ENCODE data around the gene RAX2.

Gene RAX2

DNA sequence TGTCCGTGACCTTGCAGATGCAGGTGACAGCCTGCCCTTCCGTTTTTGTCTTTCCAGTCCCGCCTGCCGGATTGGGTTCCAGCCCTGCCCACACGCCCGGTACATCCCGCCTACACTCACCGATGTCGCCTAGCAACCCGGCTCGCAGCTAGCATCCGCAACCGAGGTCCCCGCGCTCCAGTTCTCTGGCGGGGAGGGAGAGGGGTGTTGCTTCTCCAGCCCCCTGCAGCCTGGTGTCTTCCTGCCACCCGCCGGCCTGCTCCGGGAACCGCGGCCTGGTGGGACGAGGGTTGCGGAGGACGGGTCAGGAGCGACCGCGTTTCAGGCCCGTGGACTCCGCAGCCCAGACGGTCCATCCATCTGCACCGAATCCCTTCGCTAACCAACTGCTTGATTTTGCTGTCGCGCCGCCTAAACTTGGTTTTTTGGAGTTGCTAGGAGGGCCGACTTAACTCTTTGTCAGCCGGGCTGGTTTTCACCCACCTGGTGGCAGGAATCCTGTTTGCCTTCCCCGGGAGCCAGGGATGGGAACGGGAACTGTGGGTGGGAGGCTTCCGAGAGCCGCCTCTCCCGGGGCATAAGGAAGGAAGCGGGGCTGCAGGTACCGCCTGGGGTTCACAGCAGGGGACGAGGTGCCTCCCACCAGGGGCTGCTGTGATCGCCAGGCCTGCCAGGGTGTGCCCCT, 29.5 kb upstream of the RAX2 start:
- DNase-seq (ENCODE audit: low spot score) = no peak
- no peak for FAIRE-seq

DNA sequence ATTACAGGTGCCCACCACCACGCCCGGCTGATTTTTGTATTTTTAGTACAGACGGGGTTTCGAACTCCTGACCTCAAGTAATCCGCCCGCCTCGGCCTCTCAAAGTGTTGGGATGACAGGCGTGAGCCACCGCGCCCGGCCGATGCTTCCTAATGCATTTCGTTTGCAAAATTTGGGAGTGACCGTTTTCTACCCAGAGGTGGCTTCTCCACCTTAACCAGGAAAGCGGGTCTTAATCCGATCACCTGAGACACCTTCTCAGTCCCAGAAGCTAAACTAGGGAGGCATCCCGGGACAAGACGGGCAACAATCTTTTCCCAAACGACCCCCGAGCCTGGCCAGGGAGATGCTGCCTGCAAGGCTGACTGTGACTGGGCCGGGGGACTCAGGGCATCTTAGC, 29.0 kb upstream of the RAX2 start:
- FAIRE-seq = no peak
- DNase-seq (ENCODE audit: low spot score) = no peak

DNA sequence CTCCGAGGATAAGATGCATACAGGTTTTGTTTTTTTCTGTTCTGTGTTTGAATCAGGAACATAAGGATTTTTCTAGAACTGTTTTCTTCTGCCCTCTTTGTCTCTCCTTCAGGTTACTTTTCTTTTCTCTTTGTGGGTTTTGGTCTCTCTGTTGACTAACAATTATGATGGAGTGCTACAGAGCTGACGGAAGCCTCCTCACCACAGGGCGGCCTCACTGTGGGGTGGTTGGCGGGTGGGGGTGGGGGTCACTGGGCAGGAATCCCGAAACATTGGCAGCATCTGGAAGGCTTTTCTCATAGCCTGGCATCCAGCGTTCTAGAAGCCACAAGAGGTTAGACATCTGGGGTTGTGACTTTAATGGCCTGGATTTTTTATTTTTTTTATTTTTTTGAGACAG, 26.1 kb upstream of the RAX2 start:
- FAIRE-seq (no peak), DNase-seq (ENCODE audit: low spot score) (no peak)

DNA sequence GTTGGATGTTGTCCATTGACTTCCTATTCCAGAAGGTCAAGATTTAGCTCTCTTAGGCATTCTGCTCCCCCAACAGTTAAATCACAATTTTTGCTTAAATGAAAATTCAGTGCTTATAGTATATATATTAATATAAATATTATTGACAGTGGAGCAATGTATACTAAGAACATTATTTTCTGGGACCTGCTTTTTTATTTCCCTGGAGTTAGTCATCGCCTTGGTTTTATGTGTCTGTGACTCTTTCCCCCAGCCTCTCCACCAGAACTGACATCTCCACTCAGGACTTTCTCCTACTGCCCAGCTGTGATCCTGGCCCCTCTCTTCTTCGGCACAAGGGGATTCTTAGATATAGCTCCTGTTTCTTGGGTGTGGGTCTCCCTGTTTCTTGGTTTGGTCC, 24.3 kb upstream of the RAX2 start:
- DNase-seq (ENCODE audit: low spot score) (no peak), FAIRE-seq (no peak)

DNA sequence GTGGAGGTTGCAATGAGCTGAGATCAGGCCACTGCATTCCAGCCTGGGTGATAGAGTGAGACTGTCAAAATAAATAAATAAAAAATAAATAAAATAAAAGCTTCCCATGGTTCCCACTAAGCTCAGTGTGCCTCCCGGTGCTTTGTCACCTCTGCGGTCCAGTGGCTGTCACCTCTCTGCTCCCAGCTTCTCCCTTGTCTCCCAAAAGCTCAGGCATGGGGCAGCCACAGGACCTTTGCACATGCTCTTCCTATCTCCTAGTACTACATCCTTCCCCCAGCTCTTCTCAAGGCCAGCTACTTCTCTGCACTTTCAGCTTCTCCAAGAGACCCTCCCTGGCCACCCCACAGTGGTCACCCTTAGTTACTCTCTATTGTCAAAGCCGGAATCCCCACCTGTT, 21.8 kb upstream of the RAX2 start:
- DNase-seq (ENCODE audit: low spot score) (no peak), FAIRE-seq (no peak)

DNA sequence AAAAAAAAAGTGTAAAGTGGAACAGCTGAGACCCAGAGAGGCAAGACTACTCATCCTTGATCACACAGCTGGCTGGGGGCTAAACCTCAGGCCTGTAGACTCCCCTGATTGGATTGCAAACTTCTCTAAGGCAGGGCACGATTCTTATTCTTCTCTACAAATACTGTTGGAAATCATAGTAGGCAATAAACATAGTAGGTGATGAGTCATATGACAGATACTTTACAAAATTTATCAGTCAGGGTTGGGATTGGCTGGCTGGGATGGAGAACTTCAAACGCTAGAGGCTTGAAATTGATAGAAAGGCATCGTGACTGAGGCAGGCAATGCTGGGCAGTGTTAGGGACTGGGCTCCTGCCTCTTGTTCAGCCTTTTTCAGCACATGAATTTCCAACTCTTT, 20.1 kb upstream of the RAX2 start:
- DNase-seq (ENCODE audit: low spot score) = no peak
- FAIRE-seq = no peak

DNA sequence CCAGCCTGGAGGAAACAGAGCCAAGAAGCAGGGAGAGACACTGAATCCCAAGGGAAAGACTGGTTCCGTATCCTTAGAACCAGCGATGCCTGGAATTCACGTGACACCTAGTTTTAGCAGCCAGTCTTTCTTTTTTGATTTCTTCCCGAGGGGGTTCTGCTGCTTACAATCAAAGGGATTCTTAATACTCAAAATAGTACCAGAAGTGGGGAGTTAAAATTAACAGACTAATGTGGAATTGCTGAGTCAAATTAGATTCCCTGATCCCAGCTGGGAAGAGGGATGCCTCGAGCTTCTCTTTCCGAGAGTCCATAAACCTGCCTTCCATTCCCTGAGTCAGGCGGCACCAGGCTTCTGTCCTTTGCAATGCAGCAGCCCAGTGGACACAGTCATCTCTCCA, 18.9 kb upstream of the RAX2 start:
- DNase-seq (ENCODE audit: low spot score) (no peak), FAIRE-seq (no peak)

DNA sequence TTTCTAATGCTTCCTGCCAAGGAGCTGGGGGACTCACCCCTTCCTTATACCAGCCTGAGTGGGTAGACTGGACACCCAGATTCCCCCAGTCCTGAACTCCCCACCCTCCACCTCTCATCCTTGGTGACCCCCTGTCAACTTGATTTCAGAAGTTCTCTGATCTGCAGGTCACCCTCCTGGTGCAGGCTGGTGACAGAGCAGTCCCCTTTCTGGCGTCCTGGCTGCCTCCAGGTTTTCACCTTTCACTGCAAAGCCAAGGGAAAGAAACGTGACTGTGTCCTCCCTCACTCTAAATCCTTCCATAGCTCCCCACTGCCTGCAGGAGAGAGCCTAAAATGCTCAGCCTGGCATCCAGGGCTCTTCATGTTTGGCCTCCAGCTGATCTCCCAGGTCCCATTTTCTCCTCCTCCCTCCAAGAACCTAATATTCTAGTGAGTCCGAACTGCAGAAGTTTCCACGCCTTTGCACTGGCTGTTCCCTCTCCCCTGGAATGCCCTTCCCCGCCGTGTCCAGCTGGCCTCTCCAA, 18.2 kb upstream of the RAX2 start:
- no peak for DNase-seq (ENCODE audit: low spot score)
- no peak for FAIRE-seq

DNA sequence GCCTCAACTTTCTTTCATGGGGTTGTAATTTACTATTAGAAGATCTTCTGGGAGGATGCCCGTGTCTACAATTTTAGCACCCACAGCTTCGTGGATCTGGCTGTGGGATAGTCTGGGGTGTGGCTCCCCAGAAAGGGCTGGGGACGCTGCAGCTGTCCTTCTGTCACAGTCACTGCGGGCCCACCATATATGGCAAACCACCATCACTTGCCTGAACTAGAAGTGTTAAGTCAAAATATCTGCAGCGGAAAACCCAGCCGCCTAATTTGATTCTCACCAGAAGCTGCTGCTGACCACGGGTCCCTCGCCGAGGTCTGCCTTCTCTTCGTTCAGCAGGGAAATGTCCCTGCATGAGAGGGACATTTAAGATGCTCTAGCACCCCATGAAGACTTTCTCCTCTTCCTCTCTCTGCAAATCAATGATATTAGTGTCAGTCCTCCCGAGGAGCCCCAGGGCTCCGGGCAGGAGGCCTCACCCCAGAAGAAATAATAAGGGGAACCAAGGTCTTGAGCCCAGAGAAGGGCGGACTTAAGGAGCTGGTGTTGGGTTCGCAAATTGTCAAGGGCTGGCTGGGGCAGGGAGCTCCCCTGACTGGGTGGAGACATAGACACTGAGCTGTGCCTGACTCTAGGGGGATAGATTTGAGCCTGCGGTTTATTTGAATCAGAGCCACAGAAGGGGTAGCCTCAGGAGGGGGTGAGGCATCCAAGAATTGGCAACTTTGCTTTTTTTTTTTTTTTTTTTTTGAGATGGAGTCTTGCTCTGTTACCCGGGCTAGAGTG, 17.2 kb upstream of the RAX2 start:
- DNase-seq (ENCODE audit: low spot score) (no peak), FAIRE-seq (no peak)

DNA sequence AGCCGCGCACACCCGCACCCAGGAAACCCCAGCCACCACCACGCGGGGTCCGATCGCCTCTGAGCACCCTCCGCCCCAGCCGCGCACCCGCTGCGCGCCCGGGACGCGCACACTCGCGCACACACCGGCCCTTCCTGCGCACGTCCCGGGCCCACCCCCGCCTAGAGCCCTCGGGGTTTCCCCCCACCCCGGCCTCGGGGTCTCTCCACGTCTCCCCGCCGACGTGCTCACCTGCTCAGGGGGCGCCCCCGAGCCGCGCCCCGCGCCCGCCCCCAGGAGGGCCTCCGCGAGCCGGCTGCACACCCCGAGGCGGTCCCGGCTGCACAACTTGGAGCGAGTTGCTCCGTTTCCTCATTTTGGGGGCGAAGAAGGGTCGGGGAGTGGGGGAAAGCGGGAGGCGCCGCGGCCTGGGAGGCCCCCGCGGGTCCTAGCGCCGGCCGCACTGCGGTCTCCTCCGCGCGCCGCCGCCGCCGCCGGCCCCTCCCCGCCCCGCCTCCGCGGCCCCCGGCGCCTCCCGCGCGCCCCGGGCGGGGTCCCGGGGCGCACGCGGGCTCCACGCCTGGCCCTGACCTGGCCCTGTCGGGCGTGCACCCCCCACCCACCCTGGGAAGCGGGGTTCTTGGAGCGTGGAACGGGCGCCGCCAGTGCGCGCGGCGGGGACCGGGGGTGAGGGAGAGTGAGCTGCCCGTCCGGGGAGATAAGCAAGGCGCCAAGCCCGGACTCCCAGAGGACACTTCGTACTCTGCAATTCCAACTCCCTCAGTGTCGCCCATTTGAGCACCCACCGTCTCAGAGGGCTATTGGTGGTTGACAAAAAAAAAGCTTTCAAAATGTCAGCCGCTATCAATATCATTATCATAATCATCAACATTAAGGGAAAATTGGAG, 14.2 kb upstream of the RAX2 start, which contains the start of gene MATK:
TSS of gene MATK (minus strand) at position 444 of the 887 bp plus-strand sequence. CDS start 1,246 bp downstream, outside the sequence.
- no peak for DNase-seq (ENCODE audit: low spot score)
- no peak for FAIRE-seq

DNA sequence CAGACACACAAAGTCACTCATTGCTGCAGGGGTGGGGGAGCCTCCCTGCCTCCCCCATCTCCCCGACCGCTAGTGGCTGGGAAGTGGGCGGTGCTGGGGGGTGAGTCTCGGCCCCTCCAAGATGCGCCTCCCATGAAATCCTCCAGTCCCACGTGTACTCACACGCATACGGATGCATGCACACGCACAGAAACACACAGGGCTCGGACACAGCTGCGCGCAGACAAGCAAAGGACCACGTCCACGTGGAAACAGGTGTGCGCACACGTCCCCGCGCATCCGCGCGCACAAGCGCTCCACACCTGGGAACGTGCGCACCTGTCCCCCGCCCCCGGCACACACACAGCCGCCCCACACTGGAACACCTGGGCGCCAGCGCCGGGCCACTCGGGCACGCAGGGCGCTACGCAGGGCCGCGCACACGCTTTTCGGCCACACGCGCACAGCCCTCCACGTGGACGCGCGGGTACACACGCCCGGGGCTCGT, 13.5 kb upstream of the RAX2 start:
- no peak for DNase-seq (ENCODE audit: low spot score)
- FAIRE-seq = no peak

DNA sequence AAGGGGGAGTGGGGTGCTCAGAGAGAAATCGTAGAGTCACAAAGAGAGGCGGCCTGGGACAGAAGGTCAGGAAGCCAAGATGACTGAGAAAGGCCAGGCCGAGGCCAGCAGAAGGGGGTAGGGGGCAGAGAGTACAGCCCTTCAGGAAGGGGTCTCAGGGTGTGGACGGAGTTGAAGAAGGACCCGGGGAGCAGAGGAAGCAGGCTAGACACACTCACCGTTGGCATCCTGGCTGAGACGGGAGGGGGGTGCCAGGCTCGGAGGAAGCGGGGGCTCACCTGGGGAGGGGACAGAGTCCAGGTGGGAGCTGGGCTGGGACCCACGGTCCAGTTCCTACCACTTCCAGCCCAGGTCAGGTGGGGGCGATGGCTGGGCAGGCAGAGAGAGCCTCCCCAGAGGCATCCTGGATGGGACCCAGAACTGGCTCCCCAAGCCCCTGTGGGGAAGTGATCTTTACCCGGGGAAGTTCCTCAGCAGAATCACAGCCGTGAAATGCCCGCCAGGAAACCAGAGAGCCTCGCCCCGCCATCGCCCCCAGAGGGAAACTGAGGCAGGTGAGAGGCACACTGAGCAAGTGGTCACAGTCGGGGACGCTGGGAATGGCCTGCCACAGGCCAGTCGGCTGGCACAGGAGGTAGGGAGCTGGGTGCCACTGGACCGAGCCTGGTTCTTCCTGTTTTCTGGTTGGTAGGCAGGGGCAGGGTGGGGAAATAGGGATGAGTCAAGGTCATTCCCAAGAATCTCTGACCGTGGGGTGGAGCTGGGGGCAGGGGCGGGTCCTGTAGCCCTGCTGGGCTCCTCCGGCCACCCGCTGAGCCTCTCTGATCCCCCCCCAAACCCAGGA, 12.8 kb upstream of the RAX2 start:
- FAIRE-seq (no peak), DNase-seq (ENCODE audit: low spot score) (no peak)

DNA sequence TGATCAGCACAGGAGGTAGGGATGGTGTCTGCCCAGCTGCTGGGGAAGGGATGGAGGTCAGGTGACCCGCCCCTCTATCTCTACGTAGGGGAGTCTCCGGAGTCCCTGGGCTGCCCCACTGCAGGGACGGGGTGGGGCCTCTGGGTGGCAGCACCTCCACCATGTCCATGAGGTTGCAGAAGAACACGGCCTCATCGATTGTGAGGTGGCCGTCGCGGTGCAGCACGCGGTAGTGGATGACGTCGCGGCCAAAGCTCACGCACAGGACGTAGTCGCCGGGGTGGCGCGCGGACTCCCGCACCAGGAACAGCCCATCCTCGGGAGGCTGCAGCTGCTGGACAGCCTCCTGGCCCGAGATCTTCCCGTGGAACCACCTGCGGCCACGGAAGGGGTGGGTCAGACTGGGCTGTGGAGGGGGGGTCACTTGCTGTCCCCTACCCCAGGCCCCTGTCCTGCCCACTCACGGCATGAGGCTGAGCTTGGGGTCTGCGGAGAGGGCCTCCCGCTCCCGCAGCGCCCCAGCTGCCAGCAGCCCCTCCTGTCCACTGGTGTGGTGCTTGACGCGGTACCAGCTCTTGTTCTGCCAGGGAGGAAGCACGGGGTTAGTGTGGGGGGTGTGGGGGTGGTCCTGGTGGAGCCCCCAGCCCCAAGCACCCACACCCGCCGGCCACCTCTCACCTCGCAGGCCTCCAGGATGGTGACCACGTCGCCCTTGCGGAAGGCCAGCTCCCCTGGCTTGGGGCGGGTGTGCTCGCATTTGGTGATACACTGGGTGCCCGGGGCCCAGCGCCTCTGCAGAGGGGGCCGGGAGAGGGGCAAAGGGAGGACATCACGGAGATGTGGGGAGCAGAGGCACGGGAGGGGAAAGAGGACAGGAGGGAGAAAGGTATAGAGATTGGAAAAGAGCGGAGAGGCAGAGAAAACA, 11.9 kb upstream of the RAX2 start:
- FAIRE-seq (no peak), DNase-seq (ENCODE audit: low spot score) (no peak)

DNA sequence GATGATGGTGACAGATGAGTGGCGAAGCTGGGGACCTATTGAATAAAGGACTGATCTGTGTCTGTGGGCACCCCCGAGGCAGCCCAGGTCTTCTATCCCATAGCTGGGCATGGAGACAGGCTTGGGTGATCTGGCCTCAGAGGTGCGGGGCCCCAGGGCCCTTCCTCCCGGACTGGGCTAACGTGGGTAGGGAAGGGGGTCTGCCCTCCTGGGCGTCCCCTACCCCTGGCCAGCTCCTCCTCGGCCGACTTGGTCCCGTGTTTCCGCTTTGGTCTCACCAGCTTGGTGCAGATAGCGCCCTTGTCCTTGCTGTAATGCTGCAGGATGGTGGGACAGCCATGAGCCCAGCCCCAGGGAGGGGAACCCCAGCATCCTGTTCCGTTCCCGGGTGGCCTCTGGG, 10.9 kb upstream of the RAX2 start:
- no peak for DNase-seq (ENCODE audit: low spot score)
- no peak for FAIRE-seq

DNA sequence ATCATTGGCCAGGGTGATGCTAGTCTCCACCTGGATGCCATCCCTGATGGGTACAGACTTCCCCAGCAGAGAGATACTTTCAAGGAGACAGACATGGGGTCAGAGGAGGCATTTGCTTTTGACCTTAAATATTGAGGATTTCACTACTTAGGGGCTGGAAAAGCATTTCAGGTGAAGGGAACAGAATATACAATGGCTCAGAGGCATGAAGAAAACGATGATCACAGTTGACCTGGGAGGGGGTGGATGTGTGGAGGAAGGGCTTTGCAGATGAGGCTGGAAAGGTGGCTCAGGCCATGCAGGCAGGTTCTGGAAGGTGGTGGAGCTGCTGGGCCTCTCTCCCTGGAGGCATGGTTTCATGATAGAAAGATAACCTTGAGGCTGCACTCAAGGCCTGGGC, 10.3 kb upstream of the RAX2 start:
- FAIRE-seq (no peak), DNase-seq (ENCODE audit: low spot score) (no peak)

DNA sequence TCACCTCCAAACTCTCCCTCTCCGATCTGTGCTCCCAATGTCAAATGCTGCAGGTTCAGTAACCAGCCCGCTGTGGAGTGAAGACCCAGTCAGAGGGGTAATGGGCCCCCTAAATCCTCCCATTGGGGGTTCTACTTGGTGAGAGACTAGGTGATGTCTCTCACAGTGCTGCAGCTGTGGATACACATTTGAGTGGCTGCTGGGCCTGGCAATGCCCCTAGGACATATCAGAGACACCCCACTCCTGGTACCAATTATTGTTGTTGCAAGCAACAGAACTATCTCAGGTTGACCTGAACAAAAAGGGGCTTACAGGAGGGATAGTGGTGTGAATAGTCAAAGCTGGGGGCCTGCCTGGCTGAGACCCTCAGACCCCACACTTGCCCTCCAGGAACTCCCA, 9.6 kb upstream of the RAX2 start:
- no peak for DNase-seq (ENCODE audit: low spot score)
- FAIRE-seq = no peak

DNA sequence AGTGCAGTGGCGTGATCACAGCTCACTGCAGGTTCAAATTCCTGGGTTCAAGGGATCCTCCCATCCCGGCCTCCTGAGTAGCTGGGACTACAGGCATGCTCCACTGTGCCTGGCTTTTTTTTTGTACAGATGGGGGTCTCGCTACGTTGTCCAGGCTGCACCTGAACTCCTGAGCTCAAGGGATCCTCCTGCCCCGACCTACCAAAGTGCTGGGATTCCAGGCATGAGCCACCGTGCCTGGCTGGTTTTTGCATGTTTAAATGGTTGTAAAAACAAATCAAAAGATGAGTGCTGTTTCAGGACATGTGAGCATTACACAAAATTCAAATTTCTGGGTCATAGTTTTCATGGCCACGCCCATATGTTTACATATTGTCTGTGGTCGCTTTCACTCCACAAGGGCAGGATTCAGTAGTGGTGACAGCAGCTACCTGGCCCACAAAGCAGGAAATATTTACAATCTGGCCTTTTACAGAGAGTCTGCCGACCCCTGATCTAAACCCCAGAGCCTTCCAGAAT, 8.8 kb upstream of the RAX2 start:
- FAIRE-seq = no peak
- no peak for DNase-seq (ENCODE audit: low spot score)

DNA sequence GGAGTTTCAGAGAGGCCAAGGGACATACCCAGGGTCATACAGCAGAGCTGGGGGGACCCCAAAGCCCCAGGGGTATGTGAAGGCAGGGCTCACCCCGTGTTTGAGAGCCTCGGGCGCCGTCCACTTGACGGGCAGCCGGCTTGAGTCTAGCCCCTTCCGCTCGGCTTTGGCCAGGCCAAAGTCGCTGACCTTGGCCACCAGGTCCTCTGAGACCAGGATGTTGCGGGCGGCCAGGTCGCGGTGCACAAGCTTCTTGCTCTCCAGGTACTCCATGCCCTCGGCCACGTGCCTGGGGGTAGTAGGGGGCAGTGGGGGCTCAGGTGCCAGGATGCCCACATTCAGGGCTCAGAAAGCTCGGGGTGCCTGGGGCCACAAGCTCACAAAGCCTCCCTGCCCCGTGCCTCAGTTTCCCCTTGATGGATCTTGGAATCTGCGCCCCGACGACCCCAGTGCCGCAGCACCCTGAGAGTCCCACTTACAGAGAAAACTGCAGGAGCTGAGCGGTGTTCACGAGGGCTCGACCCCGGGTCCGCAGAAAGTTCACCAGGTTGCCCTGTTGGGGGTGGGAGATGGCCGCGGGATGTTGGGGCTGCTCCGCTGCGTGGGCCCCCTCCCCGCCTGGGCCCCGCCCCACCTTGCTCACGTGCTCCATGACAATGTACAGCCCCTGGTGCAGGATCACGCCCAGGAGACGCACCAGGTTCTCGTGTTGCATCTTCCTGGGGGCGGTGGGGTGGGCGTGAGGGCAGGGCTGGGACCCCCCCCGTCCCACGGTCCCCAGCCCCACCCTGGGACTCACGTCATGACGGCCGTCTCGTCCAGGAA, 7.1 kb upstream of the RAX2 start:
- DNase-seq (ENCODE audit: low spot score) = no peak
- no peak for FAIRE-seq
